GM19193 (cell line): Measurements from ENCODE around the gene PRH2.

Source experiments
- POLR2A ChIP-seq: IDR thresholded peaks from 4 replicates; pipeline ENCODE4 v1.6.1; 2011; ENCODE audit not compliant: insufficient read depth, insufficient read length; ENCODE audit errors: extremely low read depth

Gene PRH2

DNA sequence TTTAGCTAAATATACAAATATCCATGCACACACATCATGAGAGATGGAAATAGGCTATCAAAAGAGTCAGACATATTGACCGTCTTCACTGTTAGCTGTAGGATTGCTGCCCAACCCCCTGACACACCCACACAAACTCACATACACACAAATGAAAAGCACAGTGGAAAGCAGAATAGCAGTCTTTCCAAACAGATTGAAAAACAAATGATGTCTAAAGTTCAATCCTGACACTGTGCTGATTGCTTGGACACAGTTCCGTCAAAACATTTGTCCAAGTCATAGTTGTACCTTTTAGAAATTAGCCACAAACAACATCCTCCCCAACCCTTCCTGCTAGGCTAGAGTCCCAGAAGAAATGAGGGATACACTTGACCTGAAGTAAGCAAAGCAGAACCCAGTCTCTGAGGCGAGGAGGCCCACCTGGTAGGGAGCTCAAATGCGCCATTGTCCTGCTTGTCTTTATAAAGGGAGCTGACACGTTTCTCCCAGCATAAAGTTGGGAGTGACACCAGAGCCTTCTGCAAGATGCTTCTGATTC lies at the start of gene PRH2:
Gene PRH2 (plus strand): TSS at position 491 of the 541 bp plus-strand sequence. CDS start 38 bp downstream, at position 529.
- no peak for TF ChIP-seq POLR2A

DNA sequence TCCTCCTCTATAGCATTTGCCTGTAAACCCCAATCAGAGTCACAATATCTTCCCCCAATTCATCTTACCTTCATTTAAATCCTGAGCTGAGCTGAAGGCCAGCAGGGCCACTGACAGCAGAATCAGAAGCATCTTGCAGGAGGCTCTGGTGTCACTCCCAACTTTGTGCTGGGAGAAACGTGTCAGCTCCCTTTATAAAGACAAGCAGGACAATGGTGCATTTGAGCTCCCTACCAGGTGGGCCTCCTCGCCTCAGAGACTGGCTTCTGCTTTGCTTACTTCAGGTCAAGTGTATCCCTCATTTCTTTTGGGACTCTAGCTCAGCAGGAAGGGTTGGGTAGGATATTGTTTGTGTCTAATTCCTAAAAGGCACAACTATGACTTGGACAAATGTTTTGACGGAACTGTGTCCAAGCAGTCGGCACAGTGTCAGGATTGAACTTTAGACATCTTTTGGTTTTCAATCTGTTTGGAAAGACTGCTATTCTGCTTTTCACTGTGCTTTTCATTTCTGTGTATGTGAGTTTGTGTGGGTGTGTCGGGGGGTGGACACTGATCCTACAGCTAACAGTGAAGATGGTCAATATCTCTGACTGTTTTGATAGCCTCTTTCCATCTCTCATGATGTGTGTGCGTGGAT lies 44.8 kb upstream of the PRH2 start, which contains the start of gene PRH1:
Gene PRH1 (minus strand): TSS at position 170 of the 640 bp plus-strand sequence. CDS start 38 bp downstream, at position 132.
- TF ChIP-seq POLR2A = no peak

GRCh38 chr12:10889226-10889625 lies 39.8 kb upstream of the PRH2 start:
- TF ChIP-seq POLR2A = no peak

GRCh38 chr12:10891937-10892336 lies 37.1 kb upstream of the PRH2 start:
- TF ChIP-seq POLR2A = no peak

GRCh38 chr12:10896854-10897253 lies 32.2 kb upstream of the PRH2 start:
- TF ChIP-seq POLR2A = no peak

- TF ChIP-seq POLR2A = no peak
Measured at GRCh38 chr12:10900530-10900929, 28.5 kb upstream of the PRH2 start.

- TF ChIP-seq POLR2A = no peak
Measured at GRCh38 chr12:10900972-10901371, 28.1 kb upstream of the PRH2 start.

- no peak for TF ChIP-seq POLR2A
Measured at GRCh38 chr12:10901427-10901826, 27.6 kb upstream of the PRH2 start.

DNA sequence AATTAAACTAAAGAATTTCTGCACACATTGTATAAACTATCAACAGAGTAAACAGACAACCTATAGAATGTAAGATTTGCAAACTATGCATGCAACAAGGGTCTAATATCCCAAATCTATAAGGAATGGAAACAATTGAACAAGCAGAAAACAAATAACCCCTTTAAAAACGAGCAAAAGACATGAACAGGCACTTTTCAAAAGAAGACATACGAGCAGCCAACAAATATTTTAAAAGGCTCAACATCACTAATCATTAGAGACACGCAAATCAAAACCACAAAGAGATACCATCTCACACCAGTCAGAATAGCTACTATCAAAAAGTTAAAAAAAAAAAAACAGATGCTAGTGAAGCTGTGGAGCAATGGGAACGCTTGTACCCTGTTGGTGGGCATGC lies 24.4 kb upstream of the PRH2 start:
- no peak for TF ChIP-seq POLR2A

GRCh38 chr12:10909462-10909861 lies 19.6 kb upstream of the PRH2 start, which contains the start of gene TAS2R13:
Gene TAS2R13 (minus strand): TSS chr12:10909562. CDS start chr12:10909298, 264 bp downstream.
- TF ChIP-seq POLR2A = no peak

DNA sequence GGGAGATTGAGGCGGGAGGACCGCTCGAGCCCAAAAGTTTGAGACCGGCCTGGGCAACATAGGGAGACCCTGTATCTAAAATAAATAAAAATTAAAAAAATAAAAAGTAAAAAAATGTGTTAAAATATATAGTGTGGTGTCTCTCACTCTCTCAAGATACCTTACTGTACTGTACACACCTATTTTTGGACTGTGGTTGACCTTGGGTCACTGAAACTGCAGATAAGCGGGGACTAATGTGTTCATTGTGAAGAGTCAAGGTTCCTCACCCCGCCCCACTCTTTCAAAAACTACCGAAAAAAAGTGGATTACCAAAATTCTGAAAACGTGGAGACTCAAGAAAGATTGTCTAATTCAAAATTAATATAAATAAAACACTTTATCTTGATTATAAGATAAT lies 18.7 kb upstream of the PRH2 start:
- no peak for TF ChIP-seq POLR2A

DNA sequence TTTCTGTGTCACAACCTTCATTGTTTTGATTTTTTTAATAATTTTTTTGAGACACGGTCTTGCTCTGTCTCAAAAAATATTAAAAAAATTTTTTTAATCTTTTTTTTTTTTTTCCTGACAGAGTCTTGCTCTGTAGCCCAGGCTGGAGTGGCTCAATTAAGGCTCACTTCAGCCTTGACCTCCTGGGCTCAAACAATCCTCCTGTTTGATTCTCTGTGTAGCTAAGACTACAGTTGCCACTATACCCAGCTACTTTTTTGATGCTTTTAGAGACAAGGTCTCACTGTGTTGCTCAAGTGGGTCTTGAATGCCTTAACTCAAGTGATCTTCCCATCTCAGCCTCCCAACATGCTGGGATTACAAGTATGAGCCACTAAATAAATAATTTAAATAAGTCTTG lies 9.2 kb upstream of the PRH2 start:
- no peak for TF ChIP-seq POLR2A

DNA sequence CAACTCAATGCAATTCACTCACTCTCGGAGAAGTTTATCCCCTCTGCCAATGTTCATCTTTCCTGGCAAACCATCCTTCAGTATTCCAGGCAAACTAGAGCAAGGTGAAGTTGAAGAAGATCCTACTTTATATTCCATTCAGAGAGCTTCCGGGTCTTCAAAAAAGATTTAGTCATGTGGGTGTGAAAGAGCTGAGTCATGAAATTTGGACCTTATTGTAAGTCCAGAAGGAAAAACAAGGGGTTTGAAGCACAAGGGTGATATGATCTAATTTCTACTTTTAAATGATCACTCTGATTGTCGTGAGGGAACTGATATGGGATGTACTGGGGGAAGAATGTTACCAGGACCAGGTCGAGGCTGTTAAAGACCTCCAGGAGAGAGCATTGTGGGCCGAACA lies 2.8 kb upstream of the PRH2 start:
- no peak for TF ChIP-seq POLR2A

DNA sequence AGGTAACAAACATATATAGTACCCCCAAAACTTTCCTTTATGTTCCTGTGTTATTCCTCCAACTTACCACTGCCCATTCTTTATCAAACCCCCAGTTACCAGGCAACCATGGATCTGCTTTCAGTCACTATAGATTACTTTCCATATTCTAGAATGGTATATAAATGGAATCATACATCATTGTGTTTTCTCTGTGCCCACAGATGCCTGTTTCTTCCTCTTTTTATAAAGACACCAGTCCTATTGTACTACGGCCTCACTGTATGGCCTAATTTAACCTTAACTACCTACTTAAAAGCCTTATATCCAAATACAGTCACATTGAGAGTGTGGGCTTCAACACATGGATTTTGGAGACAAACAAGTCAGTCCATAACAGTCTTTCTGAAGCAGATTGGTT lies 7.5 kb downstream of the PRH2 start:
- TF ChIP-seq POLR2A = no peak

- TF ChIP-seq POLR2A = no peak
Measured at GRCh38 chr12:10939163-10939562, 10.1 kb downstream of the PRH2 start, which contains the start of gene TAS2R14. Gene TAS2R14 (minus strand): TSS chr12:10939263. CDS start chr12:10939207, 56 bp downstream.

GRCh38 chr12:10940389-10940788 lies 11.4 kb downstream of the PRH2 start:
- no peak for TF ChIP-seq POLR2A
